HG02588 (cell line): ENCODE results near the gene CA10.

Experiments
- ATAC-seq: cut with Tn5 transposase; IDR thresholded peaks from one replicate; pipeline ENCODE4 v1.9.1; 2021; ENCODE audit warnings: mild to moderate bottlenecking, moderate library complexity; ENCODE audit not compliant: unreplicated experiment

CA10 gene

DNA sequence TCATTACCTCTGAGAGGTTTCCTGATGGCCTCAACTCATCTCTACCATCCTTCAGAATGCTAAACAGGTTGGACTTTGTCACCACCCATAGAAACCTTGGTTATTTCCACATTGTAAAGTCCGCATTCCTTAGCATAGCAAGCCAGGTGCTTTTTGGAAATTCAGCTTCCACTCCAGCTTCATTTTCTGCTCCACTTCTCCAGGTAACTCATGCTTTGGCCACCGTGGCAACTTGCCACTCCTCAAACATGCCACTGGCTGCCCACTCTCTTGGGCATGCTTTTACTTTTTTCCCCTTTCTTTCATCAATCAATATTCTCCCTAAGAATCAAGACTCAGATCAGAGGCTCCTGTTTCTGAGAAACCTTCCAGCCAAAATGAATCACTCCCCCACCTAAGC is 203.3 kb downstream of the CA10 start:
- no peak for ATAC-seq

DNA sequence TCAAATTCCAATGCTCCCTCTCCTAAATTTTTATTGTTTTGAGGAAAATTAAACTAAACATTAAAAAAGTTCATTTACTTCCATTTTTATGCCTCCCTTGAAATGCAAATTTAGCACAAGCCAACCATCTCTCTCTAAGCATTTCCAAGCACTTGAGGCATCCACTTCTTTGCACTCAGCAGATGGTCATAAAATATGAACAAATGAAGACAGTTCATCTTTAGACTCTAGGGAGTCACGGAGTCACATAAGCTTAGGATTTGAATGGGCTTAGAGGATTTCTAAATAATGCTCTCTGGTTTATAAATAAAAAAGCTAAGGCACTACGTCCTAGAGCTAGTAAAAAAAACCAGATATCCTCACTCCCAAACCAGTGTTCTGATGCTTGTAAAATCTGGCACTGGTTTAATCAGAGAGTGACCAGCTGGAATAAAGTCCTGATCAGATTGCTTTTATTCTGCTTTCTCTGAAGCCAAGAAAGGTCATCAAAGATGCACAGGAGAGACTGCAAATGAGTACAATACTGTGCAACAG is 204.2 kb downstream of the CA10 start:
- ATAC-seq: no peak

DNA sequence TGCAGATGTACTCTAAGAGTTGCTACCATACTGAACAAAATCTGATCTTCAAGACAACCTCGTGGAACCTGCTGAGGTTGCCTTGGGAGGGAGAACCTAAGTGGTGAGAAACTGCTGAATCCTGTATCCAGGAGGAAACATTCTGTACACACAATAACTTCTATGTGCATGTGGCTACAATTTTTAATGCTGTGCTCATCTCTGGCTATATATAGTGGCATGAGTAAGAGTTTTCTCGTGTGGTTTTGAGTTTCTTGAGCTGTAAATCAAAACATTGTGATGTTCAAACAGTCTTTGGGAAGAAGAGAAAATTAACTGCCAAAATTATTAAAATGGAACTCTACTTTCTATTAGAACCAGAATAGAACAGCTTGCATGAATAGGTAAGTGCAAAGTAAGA is 206.8 kb downstream of the CA10 start:
- ATAC-seq: no peak

DNA sequence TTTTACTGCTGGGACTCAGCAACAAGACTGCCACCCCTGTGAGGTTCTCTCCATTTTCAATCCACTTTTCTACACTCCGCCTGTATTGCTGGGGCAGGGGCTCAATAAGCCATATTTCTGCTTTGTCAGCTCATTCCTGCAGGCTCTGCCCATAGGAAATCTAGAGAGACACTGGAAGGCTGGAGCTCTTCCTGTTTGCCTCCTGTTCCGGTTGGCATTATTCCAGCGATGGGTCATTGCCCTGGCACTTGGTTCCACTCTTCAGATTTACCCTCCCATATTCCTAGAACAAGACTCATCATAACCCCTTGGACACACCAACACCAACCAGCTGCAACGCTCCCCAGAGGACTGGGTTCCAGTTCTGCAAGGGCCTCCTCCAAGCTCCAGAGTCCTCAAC is 210.4 kb downstream of the CA10 start:
- no peak for ATAC-seq

DNA sequence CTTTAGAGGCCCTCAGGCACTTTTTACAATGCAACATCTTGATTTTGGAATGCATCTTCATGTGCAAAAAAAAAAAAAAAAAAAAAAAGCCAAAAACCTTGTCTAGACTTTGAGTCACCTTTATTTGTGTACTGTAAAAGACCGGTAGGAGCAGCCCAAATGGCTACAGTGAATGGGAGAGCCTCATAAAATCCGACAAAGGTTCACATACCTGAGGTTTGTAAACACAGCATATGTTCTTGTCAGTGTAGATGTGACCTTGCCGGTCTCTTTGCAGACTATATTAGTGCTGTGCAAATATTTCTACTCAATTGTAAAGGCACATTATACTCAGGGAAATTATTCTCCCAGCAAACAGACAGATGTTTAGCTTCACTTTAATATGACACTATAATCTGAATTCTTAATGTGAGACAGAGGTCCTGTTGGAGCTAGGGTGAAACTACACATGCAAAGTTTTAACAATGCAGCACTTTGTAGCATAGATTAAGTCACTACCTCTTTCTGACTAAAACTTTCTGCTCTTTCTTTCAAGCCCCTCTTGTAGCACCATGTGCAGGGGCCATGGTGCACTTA is 211.3 kb downstream of the CA10 start:
- ATAC-seq: no peak

DNA sequence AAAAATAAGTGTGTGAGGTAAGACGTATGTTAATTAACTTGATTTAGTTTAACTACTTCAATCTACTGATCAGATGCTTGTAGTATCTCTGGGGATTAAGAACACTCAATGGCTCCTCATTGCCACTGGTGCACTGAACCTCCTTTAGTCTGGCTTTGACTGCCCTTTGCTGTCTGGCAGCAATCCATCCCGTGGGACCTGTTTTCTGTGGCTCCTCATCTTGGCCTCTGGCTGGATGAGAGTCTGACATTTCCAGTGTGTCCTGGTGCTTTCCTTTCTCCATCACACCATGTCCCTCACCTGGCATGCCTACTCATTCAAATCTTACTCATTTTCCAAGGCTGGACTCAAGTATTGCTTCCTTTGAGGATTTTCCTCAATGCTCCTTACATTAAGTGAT is 212.2 kb downstream of the CA10 start:
- no peak for ATAC-seq

DNA sequence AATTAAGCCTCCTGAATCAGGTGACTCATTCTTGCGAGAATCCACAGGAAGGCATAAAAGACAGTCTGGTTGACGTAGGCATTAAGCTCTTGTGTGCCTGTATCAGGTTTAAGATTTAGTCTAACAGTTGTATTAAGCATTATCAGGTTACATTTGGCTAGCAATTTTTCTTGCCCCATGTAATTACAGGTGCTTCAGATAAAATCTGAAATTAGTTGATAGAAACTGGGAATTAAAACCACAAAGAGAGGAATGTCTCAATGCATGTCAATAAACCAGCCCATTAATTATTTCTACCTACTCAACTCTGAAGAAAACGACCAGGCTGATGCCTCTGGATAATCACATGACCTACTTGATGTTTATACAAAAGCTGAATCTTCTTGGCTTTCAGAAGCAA is 217.2 kb downstream of the CA10 start:
- ATAC-seq: no peak

DNA sequence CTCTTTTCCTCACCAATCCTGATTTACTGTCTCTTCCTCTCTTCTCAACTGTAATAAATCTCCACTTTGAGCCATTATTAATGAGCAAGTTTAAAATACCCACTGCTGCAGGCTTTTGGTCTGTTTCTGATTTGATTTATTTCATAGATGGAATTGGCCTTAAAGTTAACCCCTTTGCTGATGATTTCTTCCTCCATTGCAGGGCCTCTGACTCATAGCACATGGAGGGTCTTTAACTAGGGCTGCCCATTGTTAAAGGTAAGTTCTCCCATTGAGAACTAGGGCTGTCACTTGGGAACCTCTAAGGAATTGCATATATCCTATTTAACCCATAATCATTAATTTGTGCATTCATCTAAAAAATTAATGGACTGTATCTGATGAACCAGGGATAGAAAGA is 221.2 kb downstream of the CA10 start:
- ATAC-seq: no peak

DNA sequence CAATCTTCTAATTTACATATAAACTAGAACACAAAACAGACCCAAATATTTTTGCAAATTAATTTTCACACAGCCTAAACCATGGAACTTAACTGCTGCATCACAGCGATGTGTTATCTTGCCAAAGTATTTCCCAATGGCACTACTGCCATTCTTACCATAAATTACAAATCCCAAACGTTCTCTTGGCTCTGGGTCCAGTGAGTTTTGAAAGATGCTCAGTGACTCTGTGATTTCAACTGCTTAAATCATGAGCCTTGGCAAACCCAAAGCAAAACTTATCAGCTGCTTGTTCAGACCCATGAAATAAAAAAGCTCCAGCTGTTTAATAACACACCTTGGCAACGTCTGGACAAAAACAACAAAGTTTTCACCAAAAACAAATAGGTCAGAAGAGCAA is 223.0 kb downstream of the CA10 start:
- ATAC-seq: no peak

DNA sequence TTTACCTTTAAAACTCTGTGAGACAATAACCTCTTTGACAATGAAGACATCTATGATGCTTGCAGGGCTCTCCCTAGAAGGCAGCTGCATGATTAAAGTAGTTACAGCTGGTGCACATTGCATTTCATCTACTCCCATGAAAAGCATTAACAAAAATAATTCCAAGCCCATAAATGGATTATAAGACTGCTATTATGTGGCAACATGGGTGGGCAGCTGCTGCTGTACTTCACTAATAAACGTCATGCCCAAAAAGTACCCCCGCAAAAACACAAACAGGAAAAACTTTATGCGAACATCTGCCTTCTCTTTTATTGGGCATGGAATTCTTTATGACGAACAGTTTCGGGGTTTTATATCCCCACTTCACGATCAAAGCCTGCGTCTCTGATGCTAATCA is 224.9 kb downstream of the CA10 start:
- ATAC-seq: no peak

DNA sequence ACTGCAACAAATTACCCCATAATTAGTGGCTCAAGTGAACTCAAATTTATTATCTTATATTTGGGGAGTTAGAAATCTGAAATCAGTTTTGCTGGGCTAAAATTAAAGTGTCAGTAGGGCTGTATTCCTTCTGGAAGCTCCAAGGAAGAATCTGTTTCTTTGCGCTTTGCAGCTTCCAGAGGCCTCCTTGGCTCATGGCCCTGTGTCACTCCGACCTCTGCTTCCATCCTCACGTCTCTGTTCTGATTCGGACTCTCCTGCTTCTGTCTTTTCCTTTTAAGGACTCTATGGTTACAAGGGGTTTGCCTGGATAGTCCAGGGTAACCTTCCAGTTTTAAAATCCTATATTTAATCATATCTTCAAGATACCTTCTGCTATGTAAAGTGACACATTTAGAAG is 232.1 kb downstream of the CA10 start:
- ATAC-seq: no peak

DNA sequence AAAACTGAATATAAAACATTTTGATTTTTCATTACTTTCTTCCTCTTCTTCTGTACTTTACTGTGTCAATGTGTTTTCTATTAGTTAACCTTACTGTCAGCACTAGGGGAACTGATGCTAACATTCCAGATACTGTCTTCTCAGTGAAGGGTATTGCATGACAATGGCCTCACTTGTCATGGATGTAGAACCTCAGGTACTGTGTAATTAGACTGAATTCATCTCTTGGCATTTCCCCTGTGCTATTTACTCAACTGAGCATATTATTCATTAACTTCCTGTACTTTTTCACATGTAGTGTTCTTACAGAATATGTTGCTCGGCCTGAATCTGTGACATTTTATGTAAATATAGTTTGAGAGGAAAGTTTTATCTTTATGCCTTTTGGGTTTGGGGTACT is 237.0 kb downstream of the CA10 start:
- no peak for ATAC-seq

DNA sequence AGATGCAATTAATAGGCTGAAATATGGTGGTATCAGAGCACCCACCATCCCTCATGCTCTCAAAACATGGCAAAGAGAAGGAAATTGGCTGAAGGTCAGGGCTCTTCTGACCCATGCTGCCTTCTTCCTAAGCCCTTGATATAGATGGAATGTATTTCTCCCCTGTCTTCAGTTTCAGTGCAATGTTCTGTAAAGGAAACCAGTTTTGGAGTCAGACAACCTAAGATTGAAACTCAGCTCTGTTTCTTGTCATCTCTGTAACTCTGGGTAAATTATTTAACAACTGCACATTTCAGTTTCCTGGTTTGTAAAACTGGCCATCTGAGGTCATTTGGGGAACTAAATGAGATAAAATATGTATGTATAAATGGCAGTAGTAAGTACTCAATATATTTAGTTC is 243.9 kb downstream of the CA10 start:
- ATAC-seq: peak; percentile 58

DNA sequence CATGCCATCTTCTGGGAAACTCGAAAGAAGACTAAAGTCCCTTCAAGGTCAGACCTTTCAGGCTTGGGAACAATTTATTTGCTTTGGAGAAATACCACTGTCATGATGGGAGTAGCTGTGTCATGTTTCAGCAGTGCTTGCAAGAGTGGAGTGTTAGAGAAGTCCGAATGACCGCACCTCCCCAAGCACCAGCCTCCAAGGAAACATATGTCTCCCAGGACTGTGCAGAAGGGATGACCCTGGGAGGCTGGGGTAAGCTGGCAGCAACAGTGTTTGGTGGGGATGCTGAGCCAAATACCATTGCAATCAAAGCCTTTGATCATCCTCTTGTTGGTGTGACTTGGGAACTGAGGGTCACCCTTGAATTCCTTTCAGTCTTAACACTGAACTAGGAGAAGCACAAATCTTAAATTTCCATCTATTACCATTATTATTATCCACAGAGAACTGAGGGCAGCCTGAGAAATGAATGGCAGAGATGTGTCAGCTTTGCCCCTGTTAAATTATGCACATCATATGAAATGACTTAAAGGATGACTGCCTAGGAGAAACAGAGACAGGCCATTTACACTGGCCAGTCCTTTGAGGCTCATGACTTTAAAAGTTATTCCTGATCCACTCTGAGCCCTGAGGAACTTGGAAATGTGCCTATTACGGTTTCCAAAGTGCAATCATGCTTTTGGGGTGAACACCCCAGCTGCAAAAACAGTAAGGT is 244.9 kb downstream of the CA10 start:
- no peak for ATAC-seq

DNA sequence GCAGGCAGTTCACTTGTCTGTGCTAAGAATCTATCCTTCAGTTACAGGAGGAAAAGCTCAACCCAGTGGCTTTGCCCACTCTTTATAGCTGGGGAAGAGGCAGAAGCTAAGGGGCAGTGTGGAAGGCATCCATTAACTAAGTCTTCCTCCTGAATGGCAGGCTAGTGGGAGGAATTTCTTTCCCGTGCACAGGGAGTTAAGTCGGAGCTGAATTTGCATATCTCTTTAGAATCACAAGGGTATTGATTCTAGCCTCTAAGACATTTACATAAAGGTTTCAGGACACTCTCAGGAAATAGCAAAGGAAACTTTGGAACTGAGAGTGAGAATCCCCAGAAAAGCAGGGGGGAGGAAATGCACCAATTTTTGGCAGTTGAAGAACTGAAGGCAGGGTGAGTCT is 245.6 kb downstream of the CA10 start:
- no peak for ATAC-seq

DNA sequence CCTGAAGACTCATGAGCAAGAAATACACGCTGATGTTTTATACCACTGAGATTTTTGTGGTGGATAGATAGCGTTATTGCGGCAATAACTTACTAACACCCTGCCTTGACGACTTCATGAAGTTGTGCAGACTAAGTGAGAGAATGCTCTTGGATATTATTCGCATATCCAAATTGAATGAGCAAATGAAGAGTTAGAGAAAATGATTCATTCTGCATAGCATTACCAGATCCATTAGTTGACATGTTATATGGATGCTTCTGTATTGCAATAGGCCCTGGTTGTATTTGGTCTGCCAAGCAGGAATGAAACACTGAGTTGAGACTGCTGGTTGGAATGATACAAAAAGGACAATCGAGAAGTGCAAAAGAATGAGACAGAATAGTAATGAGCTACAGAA is 247.3 kb downstream of the CA10 start:
- no peak for ATAC-seq

DNA sequence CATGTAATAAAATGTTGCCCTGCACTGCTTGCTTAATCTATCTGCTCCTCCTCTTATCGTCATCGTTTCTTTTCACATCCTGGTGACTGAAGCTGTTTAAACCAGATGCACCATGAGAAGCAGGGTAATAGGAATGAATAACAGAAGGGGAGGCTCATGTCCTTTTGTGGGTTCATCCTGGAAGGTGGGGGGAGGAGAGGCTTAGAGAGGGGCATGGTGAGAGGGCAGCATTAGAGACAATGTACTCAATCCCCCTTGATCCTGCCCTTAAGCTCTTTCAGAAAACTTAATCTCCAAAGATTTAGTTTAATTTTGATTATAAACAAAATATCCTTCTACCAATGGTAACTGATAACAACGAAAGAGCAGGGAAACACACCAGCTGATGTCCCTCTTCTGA is 248.5 kb downstream of the CA10 start:
- ATAC-seq: no peak

DNA sequence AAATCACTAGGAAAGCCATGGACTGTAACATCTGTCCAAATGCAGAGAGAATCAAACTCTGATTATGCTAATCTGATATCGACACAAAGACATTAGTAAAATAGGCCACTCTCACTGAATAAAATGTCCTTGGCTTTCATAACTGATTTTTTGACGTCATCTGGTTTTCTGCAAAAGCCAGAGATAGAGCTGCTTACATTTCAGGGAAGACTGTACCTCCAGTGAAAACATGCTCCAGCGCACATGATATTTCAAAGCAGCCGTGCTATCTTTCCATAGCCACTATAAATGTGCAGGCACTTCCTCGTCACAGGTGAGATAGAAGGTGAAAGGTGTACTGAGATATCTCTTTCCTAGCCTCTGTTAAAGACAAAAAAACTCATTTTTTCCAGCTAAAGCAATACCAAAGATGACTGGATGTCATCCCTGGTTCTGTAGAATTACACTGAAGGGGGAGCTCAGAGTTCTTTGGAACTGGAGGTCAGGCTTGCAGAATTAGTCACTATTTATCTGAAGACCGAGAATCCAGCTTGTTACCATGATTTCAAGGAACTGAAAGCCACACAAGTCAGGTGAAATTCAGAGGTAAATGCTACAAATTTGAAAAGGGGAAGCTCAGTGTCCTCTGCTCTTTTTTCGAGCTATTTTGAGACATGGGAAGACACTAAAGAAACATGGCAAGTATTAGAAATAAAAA is 249.5 kb downstream of the CA10 start:
- ATAC-seq: no peak

DNA sequence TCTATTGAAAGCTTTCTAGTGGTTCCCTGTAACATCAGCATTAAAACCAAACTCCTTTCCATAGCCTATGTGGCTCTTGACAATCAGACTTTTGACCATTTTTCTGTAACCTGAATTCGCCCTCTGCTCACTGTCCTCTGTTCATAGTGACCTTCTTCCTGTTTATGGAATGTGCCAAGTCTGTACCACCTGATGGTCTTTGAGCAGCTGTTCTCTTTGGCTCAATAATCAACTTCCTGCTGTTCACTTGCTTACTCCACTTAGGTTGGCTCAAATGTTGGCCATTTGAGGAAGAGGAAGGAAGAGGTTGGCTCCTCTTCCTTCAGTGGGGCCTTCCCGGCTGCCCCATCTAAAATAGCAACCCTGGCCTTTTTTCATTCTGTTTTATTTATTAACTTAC is 251.5 kb downstream of the CA10 start:
- ATAC-seq: no peak

DNA sequence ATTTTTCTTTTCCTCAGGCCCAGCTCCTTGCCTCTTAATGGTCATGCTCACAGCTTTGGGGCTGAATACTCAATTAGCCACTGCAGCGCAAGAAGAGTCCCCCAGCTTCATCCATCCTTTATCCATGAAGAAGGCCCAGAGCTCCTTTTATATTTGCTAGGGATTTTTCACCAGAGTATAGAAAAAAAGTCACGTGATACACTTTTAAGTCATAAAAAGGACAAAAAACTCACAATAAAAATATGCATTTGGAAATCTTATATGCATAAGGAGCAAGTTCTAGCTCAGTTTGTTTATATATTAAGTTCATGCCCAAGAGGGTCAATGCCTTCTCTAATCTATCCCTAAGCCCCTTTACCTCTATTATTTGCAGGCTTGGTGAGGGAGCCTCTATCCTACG is 254.1 kb downstream of the CA10 start:
- no peak for ATAC-seq

DNA sequence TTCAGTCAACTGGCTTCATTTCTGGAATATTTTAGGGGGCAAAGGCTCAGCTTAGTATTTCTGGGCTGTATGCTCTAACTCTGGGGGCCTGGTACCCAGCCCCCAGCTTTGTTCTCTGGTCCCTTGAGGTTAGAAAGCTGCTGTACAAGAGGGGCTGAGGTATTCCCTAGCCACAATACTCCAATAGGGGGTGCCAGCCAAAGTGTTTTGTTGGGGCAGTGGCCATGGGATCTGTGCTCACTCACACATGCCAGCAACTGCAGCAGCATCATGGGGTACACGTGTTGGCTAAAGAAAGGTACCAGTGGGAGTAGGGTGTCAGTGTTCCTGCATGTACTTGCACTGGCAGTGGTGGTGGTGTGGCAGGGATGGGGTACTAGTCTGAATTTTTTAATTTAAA is 257.3 kb downstream of the CA10 start:
- no peak for ATAC-seq

DNA sequence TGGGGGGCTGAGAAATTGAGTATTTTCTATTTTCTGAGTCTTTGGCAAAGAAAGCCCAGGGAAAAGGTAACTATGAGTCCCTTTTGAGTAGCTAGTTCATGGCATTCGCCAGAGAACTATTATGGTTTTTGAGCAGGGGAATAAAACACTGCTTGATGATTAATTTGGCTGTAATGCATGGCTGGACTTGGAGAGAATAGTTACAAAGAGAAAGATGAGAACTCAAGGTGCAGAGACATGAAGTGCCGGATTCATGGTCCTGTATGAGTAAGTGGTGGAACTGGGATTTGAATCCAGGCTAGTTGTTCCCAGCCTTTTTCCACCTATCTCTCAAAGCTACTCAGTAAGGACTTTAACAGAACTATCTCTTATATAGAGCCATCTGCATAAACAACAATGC is 266.6 kb downstream of the CA10 start:
- no peak for ATAC-seq
